HG03457 (cell line): ENCODE results near the gene TSPAN10.

Source experiments
- ATAC-seq: cut with Tn5 transposase; IDR thresholded peaks from one replicate; pipeline ENCODE4 v1.9.1; 2021; ENCODE audit warnings: moderate number of reproducible peaks; ENCODE audit not compliant: unreplicated experiment

Gene TSPAN10

GRCh38 chr17:81631482-81631881, 5.5 kb upstream of the TSPAN10 start:
- ATAC-seq = no peak

GRCh38 chr17:81635431-81635830, 1.6 kb upstream of the TSPAN10 start:
- ATAC-seq = no peak

- ATAC-seq = no peak
Observed at GRCh38 chr17:81635973-81636504, 957 bp upstream of the TSPAN10 start.

- ATAC-seq = no peak
Observed at GRCh38 chr17:81638683-81639082, 1.7 kb downstream of the TSPAN10 start.

- ATAC-seq = no peak
Observed at GRCh38 chr17:81640011-81640410, 3.0 kb downstream of the TSPAN10 start.

- ATAC-seq = no peak
Observed at GRCh38 chr17:81641825-81642489, 5.0 kb downstream of the TSPAN10 start.

- ATAC-seq = no peak
Observed at GRCh38 chr17:81644496-81644895, 7.5 kb downstream of the TSPAN10 start.

- no peak for ATAC-seq
Observed at GRCh38 chr17:81644976-81645952, 8.3 kb downstream of the TSPAN10 start.

- no peak for ATAC-seq
Observed at GRCh38 chr17:81646869-81647600, 10.0 kb downstream of the TSPAN10 start.

- ATAC-seq = no peak
Observed at GRCh38 chr17:81647640-81648012, 10.6 kb downstream of the TSPAN10 start.

- ATAC-seq = no peak
Observed at GRCh38 chr17:81648013-81648706, 11.2 kb downstream of the TSPAN10 start.

- ATAC-seq = no peak
Observed at GRCh38 chr17:81648707-81649085, 11.7 kb downstream of the TSPAN10 start.

GRCh38 chr17:81650951-81651350, 14.0 kb downstream of the TSPAN10 start:
- ATAC-seq = no peak

GRCh38 chr17:81651692-81652091, 14.7 kb downstream of the TSPAN10 start:
- ATAC-seq = no peak

GRCh38 chr17:81652906-81653771, 16.1 kb downstream of the TSPAN10 start:
- ATAC-seq = no peak

- no peak for ATAC-seq
Observed at GRCh38 chr17:81655378-81656117, 18.6 kb downstream of the TSPAN10 start.

- ATAC-seq = no peak
Observed at GRCh38 chr17:81656118-81656743, 19.2 kb downstream of the TSPAN10 start, which contains the start of gene PDE6G. Gene PDE6G (minus strand): TSS chr17:81656542. CDS start chr17:81653305, 3,237 bp downstream.

GRCh38 chr17:81656835-81657234, 19.8 kb downstream of the TSPAN10 start:
- no peak for ATAC-seq
